T-helper 17 cell (primary cell): ENCODE measurements around the gene RNF6. TPM values are rescaled to one million over a fixed set of nuclear protein-coding genes. Genes with fewer than 3 reads are reported as not detected.
A peak's percentile ranks its signal among the peaks of the same experiment; 100 is the strongest.

Experiments
- ATAC-seq: fragments of 150-1000 bp; cut with Tn5 transposase; 2 replicates; pipeline ENCODE4 v1.10.0; 2021; ENCODE audit warnings: mild to moderate bottlenecking, moderate library complexity
- DNase-seq, 3 donors: peaks; one replicate each; pipeline versions ENCODE4 v3.0.0 to v3.0.0-alpha.2; 2020 to 2021
- H3K9me3 ChIP-seq: one replicate; pipeline ENCODE4 v1.7.0; 2013; ENCODE audit warnings: low read length, mild to moderate bottlenecking; ENCODE audit not compliant: control insufficient read depth, poor library complexity, severe bottlenecking
- H3K27ac Mint-ChIP-seq: one replicate; pipeline ENCODE4 v1.8.0; 2022; ENCODE audit warnings: mild to moderate bottlenecking, moderate library complexity, mixed read lengths
- H3K27me3 Mint-ChIP-seq: one replicate; pipeline ENCODE4 v1.8.0; 2022; ENCODE audit warnings: mixed read lengths
- H3K36me3 Mint-ChIP-seq: one replicate; pipeline ENCODE4 v1.8.0; 2022; ENCODE audit warnings: low read depth, mixed read lengths
- H3K4me1 Mint-ChIP-seq: one replicate; pipeline ENCODE4 v1.8.0; 2022; ENCODE audit warnings: mild to moderate bottlenecking, mixed read lengths
- H3K4me3 Mint-ChIP-seq: one replicate; pipeline ENCODE4 v1.8.0; 2022; ENCODE audit warnings: mild to moderate bottlenecking, moderate library complexity, mixed read lengths
- total RNA-seq, 4 donors: library from RNA in 2 of 4; stranded (reverse) in 2 of 4; gene quantifications; one replicate each; pipeline ENCODE4 v1.2.3 and lab custom pipeline; 2022 to 2026

RNF6 gene
- total RNA-seq, 2 donors from 2014 or later, result 39.1 to 44.3 TPM

DNA sequence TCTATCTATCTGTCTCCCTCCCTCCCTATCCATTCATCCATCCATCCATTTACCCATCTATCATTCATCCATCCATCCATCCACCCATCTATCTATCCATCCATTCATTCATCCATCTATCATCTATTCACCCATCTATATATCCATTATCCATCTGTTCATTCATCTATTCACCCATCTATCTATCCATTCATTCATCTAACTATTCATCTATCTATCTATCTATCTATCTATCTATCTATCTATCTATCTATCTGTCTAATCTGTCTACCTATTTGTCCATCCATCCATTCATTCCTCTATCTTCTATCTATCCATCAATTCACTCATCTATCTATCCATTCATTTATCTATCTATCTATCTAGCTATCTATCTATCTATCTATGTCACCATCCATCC, 27.4 kb upstream of the RNF6 start:
- peaks cover 3% of the 10 kb centered on the region for H3K36me3 Mint-ChIP-seq
- DNase-seq, result no peak
- no peak overlapping the region for H3K4me3 Mint-ChIP-seq
- H3K9me3 ChIP-seq, result no peaks in the 10 kb centered on the region
- H3K4me1 Mint-ChIP-seq, result peaks cover 5% of the 10 kb centered on the region
- no peak for ATAC-seq
- no peak overlapping the region for H3K27ac Mint-ChIP-seq
- no peaks in the 10 kb centered on the region for H3K27me3 Mint-ChIP-seq

DNA sequence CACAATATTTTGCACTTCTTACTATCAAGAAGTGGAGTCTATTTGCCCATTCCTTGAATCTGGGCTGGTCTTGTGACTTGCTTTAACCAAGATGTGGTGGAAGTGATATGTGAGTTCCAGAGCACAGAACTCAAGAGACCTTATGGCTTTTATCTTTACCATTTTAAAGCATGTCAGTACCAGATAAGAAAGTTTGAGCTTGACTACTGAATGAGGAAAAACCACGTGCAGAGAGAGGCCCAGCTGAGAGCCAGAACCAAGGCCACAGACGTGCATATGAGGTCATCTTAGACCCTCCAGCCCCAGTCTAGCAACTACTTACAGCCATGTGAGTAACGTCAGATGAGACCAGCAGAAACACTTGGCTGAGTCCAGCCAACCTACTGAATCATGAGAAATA, 25.5 kb upstream of the RNF6 start:
- H3K4me1 Mint-ChIP-seq, result no peaks in the 10 kb centered on the region
- H3K9me3 ChIP-seq, result no peaks in the 10 kb centered on the region
- no peaks in the 10 kb centered on the region for H3K36me3 Mint-ChIP-seq
- ATAC-seq, result no peak
- H3K27me3 Mint-ChIP-seq, result no peaks in the 10 kb centered on the region
- no peak overlapping the region for H3K4me3 Mint-ChIP-seq
- no peak for DNase-seq
- no peak overlapping the region for H3K27ac Mint-ChIP-seq

DNA sequence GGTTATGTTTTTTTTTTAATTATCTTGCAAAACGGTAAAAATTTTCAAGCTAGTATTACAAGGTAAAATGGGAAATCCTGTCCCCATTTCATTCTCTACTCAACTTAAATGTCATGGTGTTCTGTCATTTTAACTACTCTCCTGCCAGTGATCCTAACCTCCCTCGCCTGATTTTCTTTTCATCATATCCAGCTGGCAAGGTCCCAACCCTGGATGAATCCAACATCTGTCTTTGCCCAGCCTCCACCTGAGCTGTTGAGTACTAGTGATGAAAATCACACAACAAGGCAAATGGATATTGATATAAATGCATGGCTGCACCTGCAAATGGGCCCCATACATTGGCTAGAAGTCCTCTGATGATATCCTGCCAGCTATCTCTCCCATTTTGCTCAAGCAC, 24.9 kb upstream of the RNF6 start:
- Mint-ChIP-seq H3K27me3 (no peaks in the 10 kb centered on the region), H3K27ac (no peak overlapping the region), H3K4me3 (no peak overlapping the region), H3K36me3 (no peaks in the 10 kb centered on the region), H3K4me1 (no peaks in the 10 kb centered on the region)
- H3K9me3 ChIP-seq, result no peaks in the 10 kb centered on the region
- ATAC-seq, result no peak
- DNase-seq, result no peak

DNA sequence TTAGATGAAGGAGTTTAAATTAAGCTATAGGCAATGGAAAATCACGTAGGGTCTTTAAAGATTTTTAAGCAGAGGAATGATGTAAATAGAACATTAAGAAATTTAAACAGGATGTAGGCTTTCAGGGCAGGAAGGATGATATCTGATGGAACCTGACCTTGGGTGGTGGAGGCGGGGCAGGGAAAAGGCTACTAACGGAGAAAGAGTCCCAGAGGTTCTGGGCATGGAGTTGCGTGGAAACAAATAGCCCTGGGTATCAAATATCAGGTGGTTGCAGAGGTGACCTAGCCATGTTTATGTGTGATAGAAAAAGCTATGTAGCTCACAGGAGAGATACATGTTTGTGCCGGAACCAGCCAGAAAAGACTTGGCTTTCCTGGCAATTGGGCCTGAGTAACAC, 24.0 kb upstream of the RNF6 start:
- Mint-ChIP-seq H3K36me3 (no peaks in the 10 kb centered on the region), H3K27ac (no peak overlapping the region), H3K4me3 (no peak overlapping the region), H3K4me1 (no peaks in the 10 kb centered on the region), H3K27me3 (no peaks in the 10 kb centered on the region)
- no peak for ATAC-seq
- H3K9me3 ChIP-seq, result no peaks in the 10 kb centered on the region
- DNase-seq, result no peak

DNA sequence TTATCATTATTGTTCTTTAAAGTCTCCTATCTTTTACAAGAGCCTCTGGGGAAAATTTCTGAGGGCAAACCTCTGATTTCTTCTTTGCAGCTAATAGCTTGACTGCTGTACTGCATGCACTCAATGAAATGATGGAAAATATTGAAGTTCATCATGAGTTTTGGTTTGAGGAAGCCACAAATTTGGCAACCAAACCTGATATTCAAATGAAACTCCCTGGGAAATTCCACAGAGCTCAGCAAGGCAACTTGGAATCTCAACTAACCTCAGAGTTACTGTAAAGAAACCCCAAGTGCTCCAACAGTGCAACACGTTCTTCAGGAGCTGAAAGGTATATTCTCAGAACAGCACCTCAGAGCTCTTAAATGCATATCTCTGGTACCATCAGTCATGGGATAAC, 14.2 kb upstream of the RNF6 start:
- ATAC-seq (no peak), DNase-seq (no peak)
- no peaks in the 10 kb centered on the region for H3K4me1 Mint-ChIP-seq
- H3K27ac Mint-ChIP-seq, result no peak overlapping the region
- H3K9me3 ChIP-seq, result no peaks in the 10 kb centered on the region
- H3K4me3 Mint-ChIP-seq, result no peak overlapping the region
- peaks cover 27% of the 10 kb centered on the region for H3K27me3 Mint-ChIP-seq
- H3K36me3 Mint-ChIP-seq, result no peaks in the 10 kb centered on the region

DNA sequence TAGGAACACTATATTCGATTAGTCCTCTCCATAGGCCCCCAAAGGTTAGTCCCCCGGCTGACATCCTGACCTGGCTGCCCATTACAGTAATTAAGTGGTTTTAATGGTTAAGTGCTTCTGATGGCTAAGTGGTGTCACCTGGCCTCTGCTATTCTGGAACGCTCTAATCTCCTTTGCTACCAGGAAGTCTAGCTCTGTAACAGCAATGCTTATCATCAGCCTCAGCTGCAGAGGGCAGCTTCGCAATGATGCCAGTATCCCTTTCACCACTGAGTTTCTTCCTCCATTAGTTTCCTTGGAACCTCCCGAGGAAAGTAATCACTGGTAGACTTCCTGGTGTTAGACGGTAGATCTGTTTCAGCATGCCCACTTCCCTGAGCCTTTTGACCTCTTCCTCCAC, 8.6 kb upstream of the RNF6 start:
- H3K36me3 Mint-ChIP-seq, result no peaks in the 10 kb centered on the region
- H3K4me3 Mint-ChIP-seq, result no peak overlapping the region
- DNase-seq (no peak), ATAC-seq (no peak)
- H3K4me1 Mint-ChIP-seq, result peaks cover 3% of the 10 kb centered on the region
- H3K27ac Mint-ChIP-seq, result no peak overlapping the region
- no peaks in the 10 kb centered on the region for H3K9me3 ChIP-seq
- peaks cover 20% of the 10 kb centered on the region for H3K27me3 Mint-ChIP-seq

DNA sequence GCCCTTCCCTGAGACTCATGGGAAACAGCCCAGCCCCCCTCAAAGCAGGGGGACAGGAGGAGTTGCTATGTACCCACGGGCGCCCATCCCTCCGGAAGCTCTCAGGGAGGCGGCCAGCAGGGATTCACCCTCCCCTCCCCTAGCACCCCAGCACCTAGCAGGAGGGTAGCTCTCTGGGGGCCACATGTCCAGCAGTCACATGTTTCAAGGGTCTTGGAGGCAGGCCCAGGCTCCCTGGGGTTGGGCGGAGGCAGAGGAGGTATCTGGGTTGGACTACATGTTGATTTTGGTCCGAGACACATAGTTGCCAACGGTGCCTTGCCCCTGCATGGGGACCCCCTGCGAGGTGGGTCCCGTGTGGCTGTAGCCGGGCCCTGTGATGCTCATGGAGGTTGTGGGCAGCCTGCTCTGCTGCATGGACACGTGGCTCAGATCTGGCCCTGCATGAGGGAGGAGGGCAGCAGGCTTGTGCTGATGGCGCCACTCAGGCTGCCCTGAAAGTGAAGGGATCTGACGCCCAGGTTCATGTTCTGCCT, 7.0 kb upstream of the RNF6 start:
- no peaks in the 10 kb centered on the region for H3K9me3 ChIP-seq
- ATAC-seq (no peak), DNase-seq (no peak)
- no peak overlapping the region for H3K27ac Mint-ChIP-seq
- H3K36me3 Mint-ChIP-seq, result no peaks in the 10 kb centered on the region
- H3K4me3 Mint-ChIP-seq, result no peak overlapping the region
- peaks cover 10% of the 10 kb centered on the region for H3K27me3 Mint-ChIP-seq
- H3K4me1 Mint-ChIP-seq, result peaks cover 3% of the 10 kb centered on the region

DNA sequence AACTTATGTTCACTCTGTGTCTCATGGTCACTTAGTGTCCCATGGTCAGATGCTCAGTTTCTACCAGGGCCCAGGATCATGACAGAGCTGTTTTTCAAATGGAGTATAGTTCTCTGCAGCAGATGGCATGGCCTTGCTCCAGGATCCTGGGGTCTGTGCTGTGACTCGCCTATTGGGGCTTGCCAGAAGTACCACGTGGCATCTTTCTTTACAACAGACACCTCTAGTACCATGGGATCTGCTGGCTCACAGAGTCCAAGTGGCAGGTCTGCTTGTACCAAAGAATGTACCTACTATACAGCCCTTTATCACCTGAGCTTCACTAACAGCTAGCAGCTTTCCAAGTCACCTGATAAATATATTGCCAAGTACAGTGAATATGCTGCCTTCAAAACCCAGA, 6.0 kb upstream of the RNF6 start:
- peaks cover 10% of the 10 kb centered on the region for H3K27me3 Mint-ChIP-seq
- H3K36me3 Mint-ChIP-seq, result no peaks in the 10 kb centered on the region
- no peak overlapping the region for H3K4me3 Mint-ChIP-seq
- ATAC-seq (no peak), DNase-seq (no peak)
- H3K4me1 Mint-ChIP-seq, result peaks cover 7% of the 10 kb centered on the region
- no peak overlapping the region for H3K27ac Mint-ChIP-seq
- H3K9me3 ChIP-seq, result no peaks in the 10 kb centered on the region

DNA sequence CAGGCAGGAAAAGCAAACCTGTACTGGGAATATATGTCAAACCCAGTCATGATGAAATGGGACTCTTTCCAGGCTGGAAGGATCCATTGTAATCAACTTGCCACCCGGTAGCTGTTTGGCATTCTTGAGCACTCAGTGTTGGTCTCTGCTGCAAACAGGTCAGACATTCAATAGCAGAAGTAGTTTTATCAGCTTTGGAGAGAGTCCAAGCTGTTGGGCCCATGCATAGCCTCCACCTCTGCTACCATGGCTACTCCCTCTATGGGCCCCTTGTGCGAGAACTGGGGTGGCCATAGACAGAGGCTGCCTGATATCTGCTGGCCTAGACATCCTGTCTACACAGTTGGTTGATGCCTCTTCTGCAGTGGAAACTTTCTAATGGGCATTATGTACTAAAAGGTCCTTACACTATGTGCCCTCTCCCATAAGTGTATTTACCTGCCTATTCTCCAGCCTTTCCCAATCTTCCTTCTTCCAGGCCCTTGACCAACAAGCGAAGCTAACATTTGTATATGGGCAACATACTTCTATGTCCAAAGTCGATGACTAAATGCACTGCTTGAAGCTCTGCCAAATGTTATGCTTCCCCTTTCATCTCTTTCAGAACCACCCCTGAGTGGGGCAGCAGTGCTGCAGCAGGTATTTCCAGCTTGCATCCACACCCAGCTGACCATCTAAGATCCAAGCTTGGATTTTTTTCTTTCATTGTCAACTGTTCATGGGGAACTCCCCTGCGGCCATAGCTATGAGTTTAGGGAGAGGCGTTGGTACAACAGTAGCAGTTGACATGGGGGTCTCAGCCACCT, 5.3 kb upstream of the RNF6 start:
- peaks cover 10% of the 10 kb centered on the region for H3K27me3 Mint-ChIP-seq
- H3K4me3 Mint-ChIP-seq, result no peak overlapping the region
- DNase-seq, result no peak
- peaks cover 10% of the 10 kb centered on the region for H3K4me1 Mint-ChIP-seq
- no peaks in the 10 kb centered on the region for H3K9me3 ChIP-seq
- H3K27ac Mint-ChIP-seq, result no peak overlapping the region
- ATAC-seq, result no peak
- no peaks in the 10 kb centered on the region for H3K36me3 Mint-ChIP-seq

DNA sequence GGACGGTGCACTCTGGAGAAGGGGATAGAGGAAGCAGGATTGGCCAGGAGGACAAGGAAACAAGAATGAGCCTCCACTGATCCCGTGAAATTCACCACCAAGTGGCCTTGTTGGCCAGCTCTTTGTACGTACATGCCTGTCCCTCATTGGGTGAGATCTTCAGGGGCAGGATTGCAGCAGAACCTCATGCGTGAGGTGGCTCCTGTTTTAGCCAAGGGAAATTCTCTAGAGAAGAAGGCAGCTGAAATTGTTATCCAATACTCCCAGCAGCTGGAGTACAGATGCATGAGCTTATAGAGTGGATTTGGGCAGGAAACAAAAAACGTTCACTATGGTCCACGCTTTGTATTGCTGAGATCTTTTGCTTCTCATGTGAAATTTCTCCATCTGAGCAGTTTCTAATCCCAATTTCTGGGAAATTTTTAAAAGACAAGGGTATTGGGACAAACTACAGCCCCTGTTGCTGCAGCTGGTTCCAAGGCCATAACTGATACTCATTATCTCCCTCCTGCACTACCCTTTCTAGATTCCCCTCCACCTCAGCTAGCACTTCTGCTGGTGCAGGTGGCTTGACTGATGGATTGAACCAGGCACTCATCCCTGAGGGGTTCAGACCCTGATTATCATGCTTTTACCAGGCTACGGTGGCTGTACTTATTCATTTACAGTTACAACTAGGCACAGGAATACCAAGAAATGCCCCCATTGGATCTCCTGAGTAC, 3.9 kb upstream of the RNF6 start:
- no peak for DNase-seq
- no peak for ATAC-seq
- no peaks in the 10 kb centered on the region for H3K9me3 ChIP-seq
- peaks cover 15% of the 10 kb centered on the region for H3K4me1 Mint-ChIP-seq
- peaks cover 4% of the 10 kb centered on the region for H3K36me3 Mint-ChIP-seq
- H3K27ac Mint-ChIP-seq, result no peak overlapping the region
- H3K4me3 Mint-ChIP-seq, result no peak overlapping the region
- peaks cover 10% of the 10 kb centered on the region for H3K27me3 Mint-ChIP-seq

DNA sequence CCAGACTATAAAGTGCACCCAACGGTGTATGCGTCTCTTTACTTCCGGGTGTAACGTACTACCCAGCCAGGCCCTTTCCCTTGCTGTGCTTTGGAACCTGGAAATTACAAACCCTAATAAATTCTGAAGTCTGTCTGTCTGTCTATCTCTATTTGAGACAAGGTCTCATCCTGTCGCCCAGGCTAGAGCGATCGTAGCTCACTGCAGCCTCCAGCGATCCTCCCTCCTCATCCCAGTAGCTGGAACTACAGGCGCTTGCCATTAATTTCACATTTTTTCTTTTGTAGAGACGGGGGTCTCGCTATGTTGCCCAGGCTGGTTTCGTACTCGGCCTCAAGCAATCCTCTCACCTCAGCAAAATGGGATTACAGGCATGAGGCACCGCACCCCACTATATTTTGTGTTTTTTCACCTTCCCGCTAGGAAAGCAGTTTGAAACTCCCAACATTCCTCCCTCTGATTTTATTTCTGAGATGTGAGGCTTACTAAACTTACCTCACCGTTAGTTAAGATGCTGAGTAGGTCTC, 469 bp upstream of the RNF6 start:
- Mint-ChIP-seq H3K27ac (peak overlapping the region; percentile 99), H3K36me3 (peaks cover 7% of the 10 kb centered on the region), H3K4me3 (peak overlapping the region; percentile 100), H3K27me3 (peaks cover 6% of the 10 kb centered on the region), H3K4me1 (peaks cover 21% of the 10 kb centered on the region)
- ATAC-seq, result no peak
- H3K9me3 ChIP-seq, result no peaks in the 10 kb centered on the region
- DNase-seq, result no peak

DNA sequence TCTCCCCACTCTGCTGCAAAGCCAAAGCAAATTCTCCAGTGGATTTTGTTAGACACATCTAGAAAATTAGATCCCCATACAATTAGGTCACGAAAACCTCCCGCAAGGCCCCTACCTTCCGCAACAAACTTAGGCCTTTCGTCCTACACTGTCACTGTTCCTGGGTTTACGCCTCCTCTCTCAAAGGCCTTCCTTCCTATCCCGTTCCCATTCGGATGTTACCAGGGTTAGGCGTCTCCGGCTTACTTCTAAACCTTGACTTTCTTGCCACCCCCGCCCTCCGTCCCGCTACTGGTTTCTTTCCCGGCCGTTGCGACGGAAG, 754 bp downstream of the RNF6 start:
- peak overlapping the region; percentile 100 for H3K4me3 Mint-ChIP-seq
- peak overlapping the region; percentile 99 for H3K27ac Mint-ChIP-seq
- no peak for DNase-seq
- H3K27me3 Mint-ChIP-seq, result peaks cover 6% of the 10 kb centered on the region
- peak; percentile 10 for ATAC-seq
- peaks cover 7% of the 10 kb centered on the region for H3K36me3 Mint-ChIP-seq
- H3K9me3 ChIP-seq, result no peaks in the 10 kb centered on the region
- peaks cover 19% of the 10 kb centered on the region for H3K4me1 Mint-ChIP-seq

DNA sequence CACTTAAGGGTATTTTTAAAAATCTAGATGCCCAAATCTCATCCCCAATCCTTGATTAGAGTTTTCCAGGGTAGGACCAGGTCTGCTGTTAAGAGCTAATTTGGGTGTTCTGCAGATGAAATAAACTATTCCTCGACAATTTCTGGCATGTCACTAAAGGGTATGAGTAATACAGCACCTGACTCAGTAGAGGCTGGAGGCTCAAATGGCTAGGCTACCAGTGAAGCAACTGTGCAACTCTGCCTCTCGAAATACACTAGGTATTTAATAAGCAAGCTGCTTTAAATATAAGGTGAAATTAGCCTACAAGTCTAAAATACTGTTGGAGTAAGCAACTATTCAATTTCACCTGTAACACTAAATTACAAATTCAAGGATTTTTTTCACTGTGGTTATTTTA, 1.5 kb downstream of the RNF6 start:
- DNase-seq (no peak), ATAC-seq (no peak)
- Mint-ChIP-seq H3K4me1 (peaks cover 19% of the 10 kb centered on the region), H3K27me3 (peaks cover 3% of the 10 kb centered on the region), H3K27ac (peak overlapping the region; percentile 99), H3K36me3 (peaks cover 7% of the 10 kb centered on the region), H3K4me3 (peak overlapping the region; percentile 100)
- no peaks in the 10 kb centered on the region for H3K9me3 ChIP-seq
